Transverse colon (tissue), 4 donors: Measurements from ENCODE around the gene NHS. TPM values are rescaled to one million over a fixed set of nuclear protein-coding genes. Genes with fewer than 3 reads are reported as not detected.

Experiments used
- DNase-seq: peaks from one replicate; pipeline ENCODE4 v3.0.0-alpha.2; 2019
- H3K27ac ChIP-seq, 4 donors: fragments of 200-600 bp; sonication (generic); 2 replicates each; pipeline ENCODE4 v1.5.1; 2016 to 2018; ENCODE audit warnings: inconsistent platforms in 4 of 4
- H3K27me3 ChIP-seq: fragments of 200-600 bp; sonication (generic); 2 replicates; pipeline ENCODE4 v1.5.1; 2017; ENCODE audit warnings: inconsistent platforms
- H3K36me3 ChIP-seq, 4 donors: fragments of 200-600 bp; sonication (generic); 2 replicates each; pipeline ENCODE4 v1.5.1; 2017 to 2019; ENCODE audit warnings: inconsistent platforms in 4 of 4
- H3K4me1 ChIP-seq, 4 donors: fragments of 200-600 bp; sonication (generic); 2 replicates each; pipeline ENCODE4 v1.5.1; 2017 to 2020; ENCODE audit warnings: inconsistent platforms in 4 of 4
- H3K4me3 ChIP-seq, 4 donors: fragments of 200-600 bp; sonication (generic); 1 replicate in 1 of 4; 2 replicates in 3 of 4; pipeline versions ENCODE4 v1.5.1 to v1.6.1; 2017 to 2019; ENCODE audit warnings: inconsistent platforms in 4 of 4
- H3K9me3 ChIP-seq, 2 donors: fragments of 200-600 bp; sonication (generic); 2 replicates each; pipeline ENCODE4 v1.5.1; 2017 to 2019; ENCODE audit warnings: inconsistent platforms in 2 of 2
- EP300 ChIP-seq: sonication (generic); formaldehyde crosslinking; IDR thresholded peaks from one replicate; pipeline ENCODE4 v1.6.1; 2017; ENCODE audit warnings: antibody characterized with exemption, low read depth
- POLR2A ChIP-seq: fragments of 450-650 bp; IDR thresholded peaks from one replicate; pipeline ENCODE4 v1.6.1; 2016; ENCODE audit warnings: antibody characterized with exemption, mild to moderate bottlenecking, moderate library complexity
- POLR2AphosphoS5 ChIP-seq, 3 donors: sonication (generic); formaldehyde crosslinking; IDR thresholded peaks; one replicate each; pipeline ENCODE4 v1.6.1; 2016; ENCODE audit warnings: antibody characterized with exemption in 3 of 3
- WGBS, 2 donors: methylation state at CpG; one replicate each; pipeline ENCODE4 v1.1.5; 2018; ENCODE audit warnings: low coverage in 1 of 2; 5-methylcytosine and 5-hydroxymethylcytosine counted together
- in situ Hi-C, 4 donors: fragments of 200-750 bp; cut with MboI; loops; one replicate each; pipeline versions ENCODE4 v1.15.0 to v1.15.1; 2017; ENCODE audit warnings: low sequenced_read_pairs in 3 of 4, low pct_ligation_motif_present in 1 of 4, low pct_unique_long_range_greater_than_20kb in 1 of 4
- intact Hi-C: fragments of 100-400 bp; cut with DNase I; formaldehyde crosslinking; loops from one replicate; pipeline ENCODE4 v1.15.1; 2023; ENCODE audit warnings: low total_unique reads
- total RNA-seq, 4 donors: library from RNA; depleted of rRNA; stranded (reverse); fragments of >200 nt; gene quantifications; one replicate each; pipeline ENCODE4 v1.1.0, GENCODE V29; 2016
- TF ChIP-seq, protein P1 (sequence below), 5 experiments: fragments of 200-600 bp in 3 of 5; fragments of 450-650 bp in 2 of 5; sonication (generic) in 3 of 5; IDR thresholded peaks; 1 replicate in 2 of 5; 2 replicates in 3 of 5; pipeline ENCODE4 v1.5.1; 2016 to 2017; ENCODE audit warnings: antibody characterized with exemption in 5 of 5, inconsistent platforms in 3 of 5, mild to moderate bottlenecking in 2 of 5, moderate library complexity in 1 of 5

NHS gene
- total RNA-seq, 4 donors from 2014 or later: 1.2 to 10.7 (median 5.0) TPM

DNA sequence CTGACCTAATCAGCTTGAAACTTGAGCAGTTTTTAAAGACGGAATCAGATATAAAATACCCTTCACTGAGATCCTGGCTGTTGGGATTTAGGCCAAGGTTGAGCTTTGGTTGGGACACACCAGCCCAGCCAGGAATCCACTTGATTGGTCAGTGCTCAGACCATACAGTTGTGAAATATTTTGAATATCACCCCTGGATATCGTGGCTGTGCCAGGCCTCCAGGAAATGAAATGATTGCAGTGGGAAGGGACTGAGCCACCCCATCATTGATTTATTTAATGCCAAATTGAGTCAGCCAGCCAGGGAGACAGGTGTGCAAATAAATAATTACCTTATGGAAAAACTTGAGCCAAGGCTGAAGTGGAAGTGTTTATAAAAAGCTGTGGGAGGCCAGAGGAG is 233.9 kb downstream of the NHS start:
- Histone ChIP-seq H3K27ac (no peak overlapping the region), H3K27me3 (no peaks in the 10 kb centered on the region), H3K4me3 (no peak overlapping the region), H3K4me1 (no peaks in the 10 kb centered on the region), H3K36me3 (no peaks in the 10 kb centered on the region), H3K9me3 (no peaks in the 10 kb centered on the region)
- intact Hi-C loops: no loop called here
- WGBS, 2 donors: 66% methylated on average over 2 of the region's 2 CpGs; no CpG with 5 or more reads in 1 of the 2 donors
- TF ChIP-seq POLR2A (no peak), POLR2AphosphoS5 (IDR thresholded peaks at IDR 0.05) (no peak), EP300 (no peak)
- TF ChIP-seq, protein P1, sequence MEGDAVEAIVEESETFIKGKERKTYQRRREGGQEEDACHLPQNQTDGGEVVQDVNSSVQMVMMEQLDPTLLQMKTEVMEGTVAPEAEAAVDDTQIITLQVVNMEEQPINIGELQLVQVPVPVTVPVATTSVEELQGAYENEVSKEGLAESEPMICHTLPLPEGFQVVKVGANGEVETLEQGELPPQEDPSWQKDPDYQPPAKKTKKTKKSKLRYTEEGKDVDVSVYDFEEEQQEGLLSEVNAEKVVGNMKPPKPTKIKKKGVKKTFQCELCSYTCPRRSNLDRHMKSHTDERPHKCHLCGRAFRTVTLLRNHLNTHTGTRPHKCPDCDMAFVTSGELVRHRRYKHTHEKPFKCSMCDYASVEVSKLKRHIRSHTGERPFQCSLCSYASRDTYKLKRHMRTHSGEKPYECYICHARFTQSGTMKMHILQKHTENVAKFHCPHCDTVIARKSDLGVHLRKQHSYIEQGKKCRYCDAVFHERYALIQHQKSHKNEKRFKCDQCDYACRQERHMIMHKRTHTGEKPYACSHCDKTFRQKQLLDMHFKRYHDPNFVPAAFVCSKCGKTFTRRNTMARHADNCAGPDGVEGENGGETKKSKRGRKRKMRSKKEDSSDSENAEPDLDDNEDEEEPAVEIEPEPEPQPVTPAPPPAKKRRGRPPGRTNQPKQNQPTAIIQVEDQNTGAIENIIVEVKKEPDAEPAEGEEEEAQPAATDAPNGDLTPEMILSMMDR (IDR thresholded peaks at IDR 0.05): no peak
- no peak for DNase-seq
- in situ Hi-C loops: no loop called here

DNA sequence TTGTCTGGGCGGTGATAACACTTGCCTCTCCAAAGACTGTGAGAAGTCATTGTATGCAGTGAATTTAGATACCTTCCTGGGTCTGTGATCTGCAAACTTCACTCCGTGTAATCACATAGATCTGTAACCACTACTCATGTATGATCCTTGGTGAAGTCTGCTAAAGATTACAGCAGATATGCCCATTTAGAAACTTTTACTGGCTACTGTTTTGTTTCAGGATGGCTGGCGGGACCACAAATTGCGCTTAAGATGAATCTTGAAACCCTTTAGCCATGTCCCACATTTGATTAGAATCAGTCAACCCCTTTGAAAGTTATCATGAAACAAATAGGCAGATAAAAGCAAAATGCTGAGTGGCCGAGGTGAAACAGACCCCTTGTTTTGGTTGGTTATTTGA is 235.8 kb downstream of the NHS start:
- 74% methylated on average over 5 of the region's 5 CpGs; no CpG with 5 or more reads in 1 of the 2 donors for WGBS, 2 donors
- Histone ChIP-seq H3K4me3 (no peak overlapping the region), H3K36me3 (no peaks in the 10 kb centered on the region), H3K4me1 (no peaks in the 10 kb centered on the region), H3K9me3 (no peaks in the 10 kb centered on the region), H3K27ac (no peak overlapping the region), H3K27me3 (no peaks in the 10 kb centered on the region)
- TF ChIP-seq, protein P1 (IDR thresholded peaks at IDR 0.05): no peak
- TF ChIP-seq EP300: no peak
- no peak for TF ChIP-seq POLR2A
- TF ChIP-seq POLR2AphosphoS5 (IDR thresholded peaks at IDR 0.05): no peak
- in situ Hi-C loops (no loop called here), intact Hi-C loops (no loop called here)
- no peak for DNase-seq

DNA sequence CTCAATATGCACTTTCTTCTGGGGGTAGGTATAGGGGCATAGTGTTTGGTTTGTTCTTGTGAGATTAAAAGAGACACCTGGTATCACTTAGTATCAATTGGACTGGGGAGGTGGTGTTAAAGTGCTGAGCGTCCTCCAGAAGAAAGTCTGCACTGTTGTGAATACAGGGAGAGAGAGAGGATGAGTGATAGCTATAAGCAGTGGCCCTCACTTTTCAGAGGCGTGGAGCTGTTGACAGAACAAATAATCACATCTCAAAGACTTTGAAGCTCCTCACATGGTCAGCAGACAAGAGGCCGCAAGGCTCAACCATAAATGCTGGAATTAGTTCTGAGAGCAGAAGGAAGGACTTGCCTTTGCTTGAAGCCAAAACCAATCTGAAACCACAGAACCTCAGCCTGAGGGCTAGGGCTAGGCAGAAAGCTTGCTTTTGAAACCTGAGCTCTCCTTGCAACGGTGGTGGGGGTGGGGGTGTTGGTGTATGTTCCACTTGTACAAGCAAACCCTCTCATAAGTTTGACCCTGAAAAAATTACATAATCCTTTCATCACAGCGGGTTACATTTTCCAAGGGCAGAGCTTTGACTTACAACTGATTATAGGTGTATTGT is 239.1 kb downstream of the NHS start:
- H3K27ac ChIP-seq: no peak overlapping the region
- WGBS, 2 donors: 60% methylated on average over 5 of the region's 5 CpGs; no CpG with 5 or more reads in 1 of the 2 donors
- in situ Hi-C loops: no loop called here
- H3K4me1 ChIP-seq: no peaks in the 10 kb centered on the region
- no peak overlapping the region for H3K4me3 ChIP-seq
- DNase-seq: no peak
- H3K27me3 ChIP-seq: no peaks in the 10 kb centered on the region
- TF ChIP-seq EP300: no peak
- no peak for TF ChIP-seq POLR2A
- TF ChIP-seq, protein P1 (IDR thresholded peaks at IDR 0.05): no peak
- TF ChIP-seq POLR2AphosphoS5 (IDR thresholded peaks at IDR 0.05): no peak
- no peaks in the 10 kb centered on the region for H3K9me3 ChIP-seq
- H3K36me3 ChIP-seq: no peaks in the 10 kb centered on the region
- intact Hi-C loops: no loop called here

DNA sequence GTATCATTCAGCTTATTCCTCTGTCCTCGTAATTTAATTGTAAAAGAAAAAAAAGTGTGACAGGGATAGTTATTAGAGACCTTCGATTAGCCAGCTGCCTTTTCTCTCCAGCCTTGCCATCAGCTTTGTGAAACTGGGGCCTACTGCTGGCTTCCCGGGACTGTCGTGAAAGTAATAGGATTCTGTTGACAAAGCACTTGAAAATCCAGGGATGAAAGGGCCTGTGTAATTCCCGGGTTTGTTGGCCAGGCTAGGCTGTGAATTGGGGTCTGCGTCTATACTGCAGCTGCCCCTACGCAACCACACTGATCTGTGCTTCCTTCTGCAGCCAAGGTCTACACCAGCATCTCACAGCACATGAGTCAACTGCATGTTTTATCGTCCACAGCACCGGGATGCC is 241.9 kb downstream of the NHS start:
- no peaks in the 10 kb centered on the region for H3K27me3 ChIP-seq
- DNase-seq: no peak
- H3K27ac ChIP-seq: no peak overlapping the region
- no peak for TF ChIP-seq POLR2AphosphoS5 (IDR thresholded peaks at IDR 0.05)
- TF ChIP-seq EP300: no peak
- TF ChIP-seq, protein P1 (IDR thresholded peaks at IDR 0.05): no peak
- no peak for TF ChIP-seq POLR2A
- H3K36me3 ChIP-seq: no peaks in the 10 kb centered on the region
- intact Hi-C loops (no loop called here), in situ Hi-C loops (no loop called here)
- H3K4me1 ChIP-seq: no peaks in the 10 kb centered on the region
- no peak overlapping the region for H3K4me3 ChIP-seq
- H3K9me3 ChIP-seq: no peaks in the 10 kb centered on the region
- 78% methylated on average over 9 of the region's 9 CpGs; no CpG with 5 or more reads in 1 of the 2 donors for WGBS, 2 donors
